HAP-1 (cell line): ENCODE measurements around the gene CPAMD8.
"Not testable (repeated sequence)": the region's sequence is repeated elsewhere in the genome, so short reads cannot be mapped to it uniquely, and the experiment has no call there.

Experiments
- DNase-seq, 2 experiments: peaks; one replicate each; pipeline ENCODE4 v3.0.0-alpha.2; 2016 to 2020; ENCODE audit warnings: low spot score in 2 of 2
- H3K27me3 ChIP-seq: fragments of 250-450 bp; sonication (Bioruptor Pico); 2 replicates; pipeline ENCODE4 v1.5.1; 2020; ENCODE audit warnings: low read depth, mild to moderate bottlenecking, moderate library complexity
- H3K36me3 ChIP-seq: fragments of 250-450 bp; sonication (Bioruptor Pico); replicated peaks from 2 replicates; pipeline ENCODE4 v1.5.1; 2020; ENCODE audit warnings: mild to moderate bottlenecking
- H3K4me1 ChIP-seq: fragments of 250-450 bp; sonication (Bioruptor Pico); 2 replicates; pipeline ENCODE4 v1.5.1; 2020; ENCODE audit warnings: mild to moderate bottlenecking
- H3K4me3 ChIP-seq: fragments of 250-450 bp; sonication (Bioruptor Pico); 2 replicates; pipeline ENCODE4 v1.5.1; 2020; ENCODE audit warnings: mild to moderate bottlenecking, moderate library complexity
- H3K9me3 ChIP-seq: fragments of 250-450 bp; sonication (Bioruptor Pico); 2 replicates; pipeline ENCODE4 v1.5.1; 2020; ENCODE audit warnings: mild to moderate bottlenecking, moderate library complexity
- in situ Hi-C: fragments of 300-500 bp; cut with MboI; formaldehyde crosslinking; loops from 3 replicates; pipeline ENCODE4 v1.14.3; 2020; ENCODE audit warnings: low sequenced_read_pairs, inconsistent platforms, mixed read lengths

CPAMD8 gene

DNA sequence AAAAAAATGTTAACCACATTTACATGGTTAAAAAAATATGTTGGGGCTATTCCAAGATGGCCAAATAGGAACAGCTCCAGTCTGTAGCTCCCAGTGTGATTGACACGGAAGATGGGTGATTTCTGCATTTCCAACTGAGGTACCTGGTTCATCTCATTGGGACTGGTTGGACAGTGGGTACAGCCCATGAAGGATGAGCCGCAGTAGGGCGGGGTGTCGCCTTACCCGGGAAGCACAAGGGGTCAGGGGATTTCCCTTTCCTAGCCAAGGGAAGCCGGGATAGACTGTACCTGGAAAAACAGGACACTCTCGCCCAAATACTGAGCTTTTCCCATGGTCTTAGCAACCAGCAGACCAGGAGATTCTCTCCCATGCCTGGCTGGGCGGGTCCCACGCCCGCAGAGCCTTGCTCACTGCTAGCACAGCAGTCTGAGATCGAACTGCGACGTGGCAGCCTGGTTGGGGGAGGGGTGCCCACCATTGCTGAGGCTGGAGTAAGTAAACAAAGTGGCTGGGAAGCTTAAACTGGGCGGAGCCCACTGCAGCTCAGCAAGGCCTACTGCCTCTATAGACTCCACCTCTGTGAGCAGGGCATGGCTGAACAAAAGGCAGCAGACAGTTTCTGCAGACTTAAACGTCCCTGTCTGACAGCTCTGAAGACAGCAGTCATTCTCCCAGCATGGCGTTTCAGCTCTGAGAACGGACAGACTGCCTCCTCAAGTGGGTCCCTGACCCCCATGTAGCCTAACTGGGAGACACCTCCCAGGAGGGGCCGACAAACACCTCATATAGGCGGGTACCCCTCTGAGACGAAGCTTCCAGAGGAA lies 65.4 kb downstream of the CPAMD8 start:
- in situ Hi-C loops, H3K9me3 ChIP-seq, H3K27me3 ChIP-seq, H3K4me1 ChIP-seq, H3K36me3 ChIP-seq, DNase-seq, H3K4me3 ChIP-seq: not testable (repeated sequence)

DNA sequence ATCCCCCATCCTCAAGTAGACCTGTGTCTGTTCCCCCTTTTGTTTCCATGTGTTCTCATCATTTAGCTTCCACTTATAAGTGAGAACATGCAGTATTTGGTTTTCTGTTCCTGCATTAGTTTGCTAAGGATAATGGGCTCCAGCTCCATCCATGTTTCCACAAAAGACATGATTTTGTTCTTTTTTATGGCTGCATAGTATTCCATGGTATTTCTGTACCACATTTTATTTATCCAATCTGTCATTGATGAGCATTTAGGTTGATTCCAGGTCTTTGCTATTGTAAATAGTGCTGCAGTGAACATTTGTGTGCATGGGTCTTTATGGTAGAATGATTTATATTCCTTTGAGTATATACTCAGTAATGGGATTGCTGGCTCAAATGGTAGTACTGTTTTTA lies 68.3 kb downstream of the CPAMD8 start:
- DNase-seq, in situ Hi-C loops, H3K36me3 ChIP-seq, H3K27me3 ChIP-seq, H3K4me3 ChIP-seq, H3K9me3 ChIP-seq, H3K4me1 ChIP-seq: not testable (repeated sequence)

DNA sequence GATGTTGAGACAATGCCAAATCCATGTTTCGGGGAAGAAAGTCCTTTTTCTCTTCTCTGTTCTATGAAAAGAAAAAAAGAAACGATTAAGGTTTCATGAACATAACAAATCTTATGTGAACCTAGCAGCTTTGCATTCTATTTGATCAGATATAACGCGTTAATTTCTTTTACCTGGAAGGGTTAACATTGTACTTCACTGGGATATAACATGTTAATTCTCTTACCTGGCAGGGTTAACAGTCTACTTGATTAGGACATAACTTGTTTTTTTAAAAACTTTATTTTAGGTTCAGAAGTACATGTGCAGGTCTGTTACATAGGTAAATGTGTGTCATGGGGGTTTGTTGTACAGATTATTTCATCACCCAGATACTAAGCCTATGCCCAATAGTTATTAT lies 68.8 kb downstream of the CPAMD8 start:
- H3K36me3 ChIP-seq: no peaks in the 10 kb centered on the region
- no peaks in the 10 kb centered on the region for H3K27me3 ChIP-seq
- no peaks in the 10 kb centered on the region for H3K9me3 ChIP-seq
- DNase-seq: no peak
- no peak overlapping the region for H3K4me3 ChIP-seq
- in situ Hi-C loops: no loop called here
- no peaks in the 10 kb centered on the region for H3K4me1 ChIP-seq

DNA sequence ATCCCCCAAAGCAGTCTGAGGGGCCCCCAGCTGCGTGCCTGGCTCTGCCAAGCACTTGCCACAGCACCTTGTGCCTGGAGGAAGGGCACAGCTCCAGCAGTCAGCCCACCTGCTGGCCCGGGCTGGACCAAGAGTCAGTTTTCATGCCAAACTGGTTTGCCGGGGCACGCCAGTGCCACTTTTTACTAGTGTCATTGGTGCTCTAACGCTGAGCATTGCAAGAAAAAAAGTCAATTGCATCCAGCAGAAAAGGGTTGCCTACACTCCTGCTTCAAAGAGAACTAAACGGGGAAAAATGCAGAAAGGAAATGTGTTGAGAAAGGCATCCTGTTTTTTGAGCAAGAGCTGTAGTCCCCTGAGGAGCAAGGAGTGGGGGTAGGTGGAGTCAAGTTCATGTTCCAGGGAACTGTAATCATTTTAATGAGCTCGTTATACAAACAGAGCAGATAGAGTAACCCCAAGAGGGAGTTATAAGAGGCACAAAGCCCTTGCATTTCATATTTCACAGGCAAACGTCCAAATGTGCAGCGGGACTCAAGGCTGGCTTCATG lies 69.4 kb downstream of the CPAMD8 start:
- no peak for DNase-seq
- in situ Hi-C loops: no loop called here
- H3K9me3 ChIP-seq: no peaks in the 10 kb centered on the region
- no peaks in the 10 kb centered on the region for H3K36me3 ChIP-seq
- H3K27me3 ChIP-seq: no peaks in the 10 kb centered on the region
- no peaks in the 10 kb centered on the region for H3K4me1 ChIP-seq
- H3K4me3 ChIP-seq: no peak overlapping the region

DNA sequence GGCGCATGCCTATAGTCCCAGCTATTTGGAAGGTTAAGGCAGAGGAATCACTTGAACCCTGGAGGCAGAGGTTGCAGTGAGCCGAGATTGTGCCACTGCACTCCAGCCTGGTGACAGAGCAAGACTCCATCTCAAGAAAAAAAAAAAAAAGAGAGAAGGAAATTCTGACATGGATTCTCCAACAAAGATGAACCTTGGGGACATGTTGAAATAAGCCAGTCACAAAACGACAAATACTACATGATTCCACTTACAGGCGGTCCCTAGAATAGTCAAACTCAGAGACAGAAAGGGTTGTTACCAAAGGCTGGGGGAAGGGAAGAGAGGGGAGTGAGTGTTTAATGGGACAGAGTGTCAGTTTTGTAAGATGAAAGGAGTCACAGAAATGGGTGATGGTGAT lies 71.4 kb downstream of the CPAMD8 start:
- no peaks in the 10 kb centered on the region for H3K4me1 ChIP-seq
- no peak for DNase-seq
- no peaks in the 10 kb centered on the region for H3K9me3 ChIP-seq
- H3K36me3 ChIP-seq: no peaks in the 10 kb centered on the region
- no peak overlapping the region for H3K4me3 ChIP-seq
- in situ Hi-C loops: no loop called here
- H3K27me3 ChIP-seq: no peaks in the 10 kb centered on the region

DNA sequence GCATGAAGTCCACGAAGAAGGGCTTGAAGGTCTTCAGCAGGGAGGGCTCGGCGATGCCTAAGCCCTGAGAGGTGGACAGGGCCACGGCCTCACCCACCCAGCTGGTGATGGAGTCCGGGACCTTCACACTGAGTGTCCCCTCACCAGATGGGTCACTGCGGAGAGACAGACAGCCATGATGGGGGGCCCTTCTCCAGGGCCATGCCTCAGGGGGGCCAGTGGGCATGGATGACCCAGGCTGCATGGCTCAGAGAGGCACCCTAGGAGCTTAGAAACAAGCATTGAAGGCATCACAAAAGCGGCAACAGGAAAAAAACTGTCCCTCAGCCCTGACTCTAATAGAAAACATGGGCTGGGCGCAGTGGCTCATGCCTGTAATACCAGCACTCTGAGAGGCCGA lies 74.6 kb downstream of the CPAMD8 start:
- no peak for DNase-seq
- H3K4me1 ChIP-seq: no peaks in the 10 kb centered on the region
- in situ Hi-C loops: no loop called here
- H3K4me3 ChIP-seq: no peak overlapping the region
- no peaks in the 10 kb centered on the region for H3K36me3 ChIP-seq
- no peaks in the 10 kb centered on the region for H3K9me3 ChIP-seq
- no peaks in the 10 kb centered on the region for H3K27me3 ChIP-seq

DNA sequence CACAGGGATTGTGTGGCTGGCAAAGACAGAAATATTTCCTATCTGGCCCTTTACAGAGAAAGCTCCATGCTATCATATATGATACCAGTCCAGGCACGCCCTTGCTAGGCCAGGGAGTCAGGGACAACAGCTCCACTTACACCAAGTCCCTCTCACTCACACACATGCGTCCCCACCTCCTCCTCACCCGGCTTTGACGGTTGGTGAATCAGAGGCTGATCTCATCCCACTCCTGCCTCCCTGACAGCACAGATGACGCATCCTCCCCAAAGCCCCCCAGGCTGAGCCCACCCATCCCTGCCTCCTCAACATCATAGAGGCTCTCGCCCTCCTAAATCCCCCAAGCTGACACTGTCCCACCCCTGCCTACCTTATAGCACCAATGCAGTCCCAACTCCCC lies 75.1 kb downstream of the CPAMD8 start:
- Histone ChIP-seq H3K4me3 (no peak overlapping the region), H3K27me3 (no peaks in the 10 kb centered on the region), H3K36me3 (no peaks in the 10 kb centered on the region), H3K9me3 (no peaks in the 10 kb centered on the region), H3K4me1 (no peaks in the 10 kb centered on the region)
- DNase-seq: no peak
- in situ Hi-C loops: no loop called here

DNA sequence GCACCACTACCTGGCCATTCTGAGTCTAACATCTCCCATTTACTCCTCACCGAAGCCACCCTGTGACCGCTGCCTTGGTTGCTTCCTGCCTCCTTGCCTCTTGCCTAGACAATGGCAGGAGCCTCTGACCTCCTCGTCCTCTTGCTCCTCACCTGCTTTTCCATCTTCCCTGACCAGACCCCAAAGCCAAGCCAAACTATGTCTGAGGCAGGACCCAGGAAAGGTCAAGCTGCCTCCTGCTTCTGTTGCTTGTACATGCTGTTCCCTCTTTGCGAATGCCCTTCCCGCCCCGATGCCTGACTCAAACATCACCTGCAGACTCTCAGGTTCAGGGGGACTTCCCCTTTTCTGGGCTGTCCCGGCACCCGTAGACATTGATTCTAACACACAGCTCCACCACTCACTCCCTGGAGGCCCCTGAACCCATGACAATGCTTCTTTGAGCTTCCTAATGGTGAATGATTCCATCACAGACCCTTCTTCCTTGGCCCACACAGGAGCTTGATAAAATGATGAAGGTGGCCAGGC lies 77.0 kb downstream of the CPAMD8 start:
- no peaks in the 10 kb centered on the region for H3K9me3 ChIP-seq
- no peak for DNase-seq
- H3K36me3 ChIP-seq: no peaks in the 10 kb centered on the region
- H3K4me1 ChIP-seq: no peaks in the 10 kb centered on the region
- no peaks in the 10 kb centered on the region for H3K27me3 ChIP-seq
- no peak overlapping the region for H3K4me3 ChIP-seq
- in situ Hi-C loops: no loop called here

DNA sequence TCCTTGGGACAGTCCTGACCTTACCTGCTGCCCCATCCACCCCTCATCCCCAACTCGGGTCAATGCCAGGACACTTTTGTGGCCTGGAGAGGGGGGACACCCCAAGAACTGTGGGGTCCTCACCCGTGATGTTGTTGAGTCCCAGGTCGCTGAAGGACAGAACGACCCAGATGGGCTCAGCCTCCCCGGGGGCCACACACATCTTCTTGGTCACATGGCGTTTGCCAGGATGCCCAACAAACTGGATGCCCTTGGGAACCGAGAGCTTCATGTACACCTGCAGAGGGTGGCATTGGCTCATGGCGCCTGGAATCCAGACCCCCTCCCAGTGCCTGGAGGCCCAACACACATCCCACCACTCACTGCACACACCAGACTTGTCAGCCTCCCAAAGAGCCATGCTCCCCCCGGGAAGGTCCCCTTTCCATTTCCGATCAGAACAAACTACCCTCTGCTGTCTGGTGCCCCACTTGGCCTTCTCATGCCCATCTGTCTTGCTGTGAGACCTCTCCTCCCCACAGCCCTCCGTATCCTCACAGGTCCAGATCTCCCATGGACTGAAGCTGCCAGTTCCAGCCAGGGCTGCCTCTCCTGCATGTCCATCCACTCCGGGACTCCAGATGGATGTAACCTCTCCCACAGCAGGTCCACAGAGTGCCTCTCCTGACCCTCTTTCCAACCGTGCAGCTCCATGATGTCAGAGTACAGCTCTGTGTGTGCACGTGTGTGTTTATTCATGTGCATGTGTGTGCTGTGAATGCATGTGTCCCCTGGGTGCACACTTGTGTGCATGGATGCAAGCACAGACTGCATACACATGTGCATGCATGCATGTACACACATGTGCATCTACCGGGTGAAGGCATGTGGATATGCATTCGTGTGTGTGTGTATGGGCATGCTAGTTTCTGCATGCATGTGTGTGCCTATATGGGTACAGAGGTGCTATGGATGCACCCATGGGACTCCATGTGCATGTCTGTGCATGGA lies 79.4 kb downstream of the CPAMD8 start:
- DNase-seq: no peak
- no peaks in the 10 kb centered on the region for H3K27me3 ChIP-seq
- H3K4me3 ChIP-seq: no peak overlapping the region
- in situ Hi-C loops: no loop called here
- H3K9me3 ChIP-seq: no peaks in the 10 kb centered on the region
- H3K36me3 ChIP-seq: no peaks in the 10 kb centered on the region
- no peaks in the 10 kb centered on the region for H3K4me1 ChIP-seq

DNA sequence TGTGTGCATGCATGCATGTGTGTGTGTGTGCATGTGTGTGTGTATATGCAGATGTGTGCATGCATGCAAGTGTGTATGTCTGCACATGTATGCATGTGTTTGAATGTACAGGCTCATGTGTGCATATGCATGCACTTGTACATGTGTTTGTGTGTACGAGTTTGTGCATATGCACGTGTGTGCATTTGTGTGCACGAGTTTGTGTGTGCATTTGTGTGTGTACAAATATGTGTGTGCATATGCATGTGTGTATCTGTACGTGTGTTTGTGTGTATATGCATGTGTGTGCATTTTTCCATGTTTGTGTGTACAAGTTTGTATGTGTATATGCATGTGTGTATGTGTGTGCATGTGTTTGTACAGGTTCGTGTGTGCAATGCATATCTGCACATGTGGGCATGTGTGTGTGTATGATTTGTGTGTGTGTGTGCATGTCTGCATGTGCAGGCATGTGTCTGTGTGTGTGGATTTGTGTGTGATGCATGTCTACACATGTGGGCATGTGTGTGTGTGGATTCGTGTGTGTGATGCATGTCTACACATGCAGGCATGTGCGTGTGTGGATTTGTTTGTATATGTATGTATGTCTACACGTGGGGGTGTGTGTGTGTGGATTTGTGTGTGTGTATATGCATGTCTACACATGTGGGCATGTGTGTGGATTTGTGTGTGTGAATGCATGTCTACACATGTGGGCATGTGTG lies 80.7 kb downstream of the CPAMD8 start:
- no peaks in the 10 kb centered on the region for H3K27me3 ChIP-seq
- no peaks in the 10 kb centered on the region for H3K4me1 ChIP-seq
- in situ Hi-C loops: no loop called here
- no peaks in the 10 kb centered on the region for H3K9me3 ChIP-seq
- no peaks in the 10 kb centered on the region for H3K36me3 ChIP-seq
- no peak for DNase-seq
- H3K4me3 ChIP-seq: no peak overlapping the region

DNA sequence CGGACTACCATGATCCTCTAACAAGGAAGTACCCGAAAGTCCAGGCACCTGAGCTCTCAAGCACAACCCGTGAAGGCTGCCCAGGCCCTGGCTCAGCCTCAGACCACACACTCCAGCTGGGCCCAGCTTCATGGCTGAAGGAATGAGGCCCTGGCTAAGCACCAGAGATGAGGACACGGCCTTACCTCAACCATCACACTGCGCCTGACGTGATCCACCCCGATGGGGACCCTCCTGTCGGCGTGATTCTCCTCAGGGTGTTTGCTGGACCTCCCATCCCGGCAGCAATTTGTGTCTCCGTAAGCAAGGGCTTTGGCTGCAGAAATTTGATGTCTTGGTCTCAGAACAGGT lies 81.3 kb downstream of the CPAMD8 start:
- no peaks in the 10 kb centered on the region for H3K36me3 ChIP-seq
- DNase-seq: no peak
- H3K4me1 ChIP-seq: no peaks in the 10 kb centered on the region
- in situ Hi-C loops: no loop called here
- no peak overlapping the region for H3K4me3 ChIP-seq
- H3K27me3 ChIP-seq: no peaks in the 10 kb centered on the region
- H3K9me3 ChIP-seq: no peaks in the 10 kb centered on the region

DNA sequence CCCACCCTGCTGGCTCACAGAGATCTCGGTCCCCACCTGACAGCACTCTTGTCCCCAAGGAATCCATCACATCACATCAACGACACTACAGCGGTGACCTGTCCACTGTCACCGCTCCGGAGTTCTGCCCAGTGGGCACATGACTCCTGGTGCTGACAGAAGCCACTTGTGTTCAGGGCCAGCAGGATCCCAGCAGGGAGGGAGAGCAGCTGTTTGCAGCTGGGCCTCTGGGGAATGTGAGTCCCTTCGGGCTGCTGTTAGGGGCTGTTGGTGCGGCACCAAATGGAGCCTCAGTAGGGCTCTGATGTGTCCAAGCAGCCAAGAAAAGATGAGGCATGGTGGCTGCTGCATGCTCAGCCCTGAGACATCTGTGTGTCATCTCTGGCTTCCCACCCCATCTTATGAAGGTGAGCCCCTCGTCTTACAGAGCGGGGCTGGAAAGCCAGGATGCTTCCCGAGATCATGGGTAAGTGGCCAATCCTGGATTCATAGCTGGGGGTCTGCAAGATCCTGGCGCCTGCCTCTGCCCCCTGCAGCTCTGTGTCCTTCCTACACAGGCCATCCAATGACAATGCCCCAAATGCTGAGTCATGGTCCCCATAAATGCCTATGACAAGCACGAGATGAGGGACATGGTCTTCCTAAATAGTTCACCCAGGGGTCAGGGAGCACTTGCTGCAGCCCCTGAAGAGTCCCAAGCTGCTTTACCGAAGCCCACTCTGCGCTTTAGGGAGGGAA lies 81.8 kb downstream of the CPAMD8 start:
- Histone ChIP-seq H3K36me3 (no peaks in the 10 kb centered on the region), H3K27me3 (no peaks in the 10 kb centered on the region), H3K9me3 (no peaks in the 10 kb centered on the region), H3K4me3 (no peak overlapping the region), H3K4me1 (no peaks in the 10 kb centered on the region)
- in situ Hi-C loops: no loop called here
- DNase-seq: no peak
